ENCODE data around the gene JAGN1. TPM values are rescaled to one million over a fixed set of nuclear protein-coding genes. Genes with fewer than 3 reads are reported as not detected.
"Not testable (repeated sequence)": the region's sequence is repeated elsewhere in the genome, so short reads cannot be mapped to it uniquely, and the experiment has no call there.

Gene JAGN1
- polyA plus RNA-seq, 1 donor: 31.7 TPM

- DNase-seq (ENCODE audit: low read depth): no peak
Measured at GRCh38 chr3:9917820-9918219, 27.4 kb downstream of the JAGN1 start.

- DNase-seq (ENCODE audit: low read depth): no peak
Measured at GRCh38 chr3:9918261-9919038, 28.0 kb downstream of the JAGN1 start.

GRCh38 chr3:9928158-9928557, 37.7 kb downstream of the JAGN1 start:
- no peak for DNase-seq (ENCODE audit: low read depth)

DNA sequence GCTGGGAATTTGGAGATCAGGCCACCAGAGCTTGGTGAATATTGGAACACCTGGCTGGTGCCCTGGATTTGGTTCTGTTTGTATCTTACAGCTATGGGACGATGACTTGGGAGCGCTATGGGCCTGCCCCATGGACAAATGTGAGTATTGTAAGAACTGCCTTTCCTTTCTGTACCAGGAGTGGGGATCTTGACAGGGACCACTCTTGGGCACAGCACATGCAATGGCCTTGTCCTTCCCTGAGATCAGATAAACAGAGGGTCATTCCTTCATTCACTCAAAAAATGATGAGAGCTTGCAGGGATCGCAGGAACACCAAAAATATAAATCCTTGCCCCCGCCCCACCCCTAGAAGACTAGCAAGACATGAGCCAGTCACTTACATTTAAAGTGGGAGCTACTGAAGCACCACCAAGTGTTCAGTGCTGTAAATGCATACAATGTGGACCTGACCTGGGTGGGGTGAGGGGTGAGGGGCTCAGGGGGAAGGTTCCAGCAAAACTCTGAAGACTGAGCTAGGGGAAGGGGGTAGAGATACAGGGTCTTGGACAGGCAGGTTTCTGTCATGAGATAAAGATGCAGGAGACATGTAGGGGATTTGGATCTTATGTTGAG, 40.5 kb downstream of the JAGN1 start:
- DNase-seq (ENCODE audit: low read depth): no peak

DNA sequence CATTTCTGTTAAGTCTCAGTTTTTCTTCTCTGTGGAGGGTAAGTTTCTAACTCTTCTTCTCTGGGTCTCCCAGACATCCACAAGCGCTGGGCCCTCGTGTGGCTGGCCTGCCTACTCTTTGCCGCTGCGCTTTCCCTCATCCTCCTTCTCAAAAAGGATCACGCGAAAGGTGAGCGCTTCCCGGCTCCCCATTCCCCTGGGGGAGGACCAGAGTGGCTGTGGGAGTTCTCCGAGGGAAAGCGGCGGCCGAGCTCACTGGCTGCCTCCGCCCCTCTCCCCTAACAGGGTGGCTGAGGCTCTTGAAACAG, 42.1 kb downstream of the JAGN1 start:
- DNase-seq (ENCODE audit: low read depth): no peak

DNA sequence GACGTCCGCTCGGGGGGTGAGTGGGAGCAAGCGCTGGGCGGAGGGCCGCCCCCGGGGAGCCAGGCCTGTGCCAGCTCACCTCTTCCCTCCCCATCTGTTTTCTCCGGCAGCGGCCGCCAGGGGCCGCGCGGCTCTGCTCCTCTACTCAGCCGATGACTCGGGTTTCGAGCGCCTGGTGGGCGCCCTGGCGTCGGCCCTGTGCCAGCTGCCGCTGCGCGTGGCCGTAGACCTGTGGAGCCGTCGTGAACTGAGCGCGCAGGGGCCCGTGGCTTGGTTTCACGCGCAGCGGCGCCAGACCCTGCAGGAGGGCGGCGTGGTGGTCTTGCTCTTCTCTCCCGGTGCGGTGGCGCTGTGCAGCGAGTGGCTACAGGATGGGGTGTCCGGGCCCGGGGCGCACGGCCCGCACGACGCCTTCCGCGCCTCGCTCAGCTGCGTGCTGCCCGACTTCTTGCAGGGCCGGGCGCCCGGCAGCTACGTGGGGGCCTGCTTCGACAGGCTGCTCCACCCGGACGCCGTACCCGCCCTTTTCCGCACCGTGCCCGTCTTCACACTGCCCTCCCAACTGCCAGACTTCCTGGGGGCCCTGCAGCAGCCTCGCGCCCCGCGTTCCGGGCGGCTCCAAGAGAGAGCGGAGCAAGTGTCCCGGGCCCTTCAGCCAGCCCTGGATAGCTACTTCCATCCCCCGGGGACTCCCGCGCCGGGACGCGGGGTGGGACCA, 42.6 kb downstream of the JAGN1 start:
- DNase-seq (ENCODE audit: low read depth): no peak

- DNase-seq (ENCODE audit: low read depth): peak; percentile 74
Measured at GRCh38 chr3:9933561-9934234, 43.3 kb downstream of the JAGN1 start, which contains the start of gene CRELD1. Gene CRELD1, plus strand, starts transcription at chr3:9933834. Its CDS starts 605 bp downstream, at chr3:9934439.

DNA sequence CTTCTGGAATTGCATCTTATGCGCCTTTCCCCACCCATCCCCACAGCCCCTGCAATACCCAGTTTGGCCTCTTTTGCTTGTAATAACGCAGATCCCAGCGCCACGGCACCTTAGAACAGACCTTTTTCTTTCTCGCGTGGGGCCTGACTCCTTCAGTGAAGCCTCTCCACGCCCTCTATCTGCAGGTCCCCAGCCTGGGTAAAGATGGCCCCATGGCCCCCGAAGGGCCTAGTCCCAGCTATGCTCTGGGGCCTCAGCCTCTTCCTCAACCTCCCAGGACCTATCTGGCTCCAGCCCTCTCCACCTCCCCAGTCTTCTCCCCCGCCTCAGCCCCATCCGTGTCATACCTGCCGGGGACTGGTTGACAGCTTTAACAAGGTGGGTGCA, 43.8 kb downstream of the JAGN1 start:
- no peak for DNase-seq (ENCODE audit: low read depth)

GRCh38 chr3:9934993-9935392, 44.6 kb downstream of the JAGN1 start:
- DNase-seq (ENCODE audit: low read depth): no peak

DNA sequence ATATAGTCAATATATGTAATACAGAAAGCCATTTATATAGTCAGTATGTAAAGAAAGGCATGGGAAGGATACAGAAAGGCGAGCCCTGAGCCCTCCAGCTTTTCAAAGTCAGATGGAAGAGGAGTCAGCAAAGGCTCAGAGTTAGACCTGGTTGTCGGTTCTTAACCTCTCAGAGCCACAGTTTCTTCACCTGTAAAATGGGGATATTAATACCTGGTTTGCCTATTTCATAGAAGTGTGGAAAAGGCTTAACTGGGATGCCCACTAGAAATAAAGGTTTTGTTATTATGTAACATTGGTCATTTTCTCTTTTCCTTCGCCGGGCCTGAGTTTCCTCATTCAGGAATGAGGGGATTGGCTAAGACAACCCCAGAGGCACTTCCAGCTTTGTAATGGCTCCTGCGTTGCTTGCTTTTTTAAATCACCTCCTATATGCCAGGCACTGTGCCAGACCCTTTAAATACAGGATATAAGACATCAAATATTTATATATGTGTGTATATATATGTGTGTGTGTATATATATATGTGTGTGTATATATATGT, 45.6 kb downstream of the JAGN1 start:
- no peak for DNase-seq (ENCODE audit: low read depth)

- no peak for DNase-seq (ENCODE audit: low read depth)
Measured at GRCh38 chr3:9937486-9938238, 47.3 kb downstream of the JAGN1 start.

- DNase-seq (ENCODE audit: low read depth): no peak
Measured at GRCh38 chr3:9938966-9939365, 48.6 kb downstream of the JAGN1 start.

DNA sequence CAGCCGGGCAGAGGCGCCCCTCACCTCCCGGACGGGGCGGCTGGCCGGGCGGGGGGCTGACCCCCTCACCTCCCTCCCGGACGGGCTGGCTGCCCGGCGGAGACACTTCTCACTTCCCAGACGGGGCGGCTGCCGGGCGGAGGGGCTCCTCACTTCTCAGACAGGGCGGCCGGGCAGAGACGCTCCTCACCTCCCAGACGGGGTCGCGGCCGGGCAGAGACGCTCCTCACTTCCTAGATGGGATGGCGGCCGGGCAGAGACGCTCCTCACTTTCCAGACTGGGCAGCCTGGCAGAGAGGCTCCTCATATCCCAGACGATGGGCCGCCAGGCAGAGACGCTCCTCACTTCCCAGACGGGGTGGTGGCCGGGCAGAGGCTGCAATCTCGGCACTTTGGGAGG, 49.5 kb downstream of the JAGN1 start:
- DNase-seq (ENCODE audit: low read depth): not testable (repeated sequence)

DNA sequence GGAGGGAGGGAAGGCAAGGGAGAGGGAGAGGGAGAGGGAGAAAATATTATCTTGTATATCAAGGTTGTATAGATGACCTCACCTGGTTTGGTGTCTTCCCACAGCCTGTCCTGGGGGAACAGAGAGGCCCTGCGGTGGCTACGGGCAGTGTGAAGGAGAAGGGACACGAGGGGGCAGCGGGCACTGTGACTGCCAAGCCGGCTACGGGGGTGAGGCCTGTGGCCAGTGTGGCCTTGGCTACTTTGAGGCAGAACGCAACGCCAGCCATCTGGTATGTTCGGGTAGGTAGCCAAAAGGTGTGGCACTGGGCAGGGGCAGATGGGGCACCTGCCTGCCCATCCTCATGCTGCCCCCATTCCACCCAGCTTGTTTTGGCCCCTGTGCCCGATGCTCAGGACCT, 50.3 kb downstream of the JAGN1 start:
- no peak for DNase-seq (ENCODE audit: low read depth)

GRCh38 chr3:9942164-9942563, 51.8 kb downstream of the JAGN1 start:
- no peak for DNase-seq (ENCODE audit: low read depth)

DNA sequence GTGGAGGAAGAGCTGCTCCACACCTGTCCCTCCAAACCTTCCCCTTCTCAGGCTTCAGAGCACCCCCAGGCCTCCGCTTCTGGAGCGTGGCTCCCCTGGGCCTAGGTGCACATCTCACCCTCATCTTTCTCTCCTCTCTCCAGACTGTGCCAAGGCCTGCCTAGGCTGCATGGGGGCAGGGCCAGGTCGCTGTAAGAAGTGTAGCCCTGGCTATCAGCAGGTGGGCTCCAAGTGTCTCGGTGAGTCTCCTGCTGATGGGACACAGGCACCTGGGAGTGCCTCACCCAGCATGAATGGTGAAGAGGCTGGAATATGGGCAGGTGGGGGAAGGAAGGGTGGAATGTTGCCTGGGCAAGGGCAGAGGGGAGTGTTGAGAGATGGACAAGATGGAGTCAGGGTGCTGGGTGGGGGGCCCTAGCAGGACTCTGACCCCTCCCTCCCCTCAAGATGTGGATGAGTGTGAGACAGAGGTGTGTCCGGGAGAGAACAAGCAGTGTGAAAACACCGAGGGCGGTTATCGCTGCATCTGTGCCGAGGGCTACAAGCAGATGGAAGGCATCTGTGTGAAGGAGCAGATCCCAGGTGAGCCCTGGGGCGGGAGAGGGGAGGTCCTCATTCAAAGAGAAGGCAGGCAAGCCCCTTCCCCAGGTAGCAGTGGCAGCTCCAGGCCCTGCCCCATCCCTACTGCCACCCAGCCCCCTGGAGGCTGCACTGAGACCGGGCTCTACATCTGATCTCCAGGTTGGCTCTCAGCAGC, 52.7 kb downstream of the JAGN1 start:
- no peak for DNase-seq (ENCODE audit: low read depth)
